ENCODE measurements around the gene PLXNA4. TPM values are rescaled to one million over a fixed set of nuclear protein-coding genes. Genes with fewer than 3 reads are reported as not detected.
A peak's percentile ranks its signal among the peaks of the same experiment; 100 is the strongest.

PLXNA4 gene
- total RNA-seq, 1 donor from 2014 or later, result 0.21 TPM

DNA sequence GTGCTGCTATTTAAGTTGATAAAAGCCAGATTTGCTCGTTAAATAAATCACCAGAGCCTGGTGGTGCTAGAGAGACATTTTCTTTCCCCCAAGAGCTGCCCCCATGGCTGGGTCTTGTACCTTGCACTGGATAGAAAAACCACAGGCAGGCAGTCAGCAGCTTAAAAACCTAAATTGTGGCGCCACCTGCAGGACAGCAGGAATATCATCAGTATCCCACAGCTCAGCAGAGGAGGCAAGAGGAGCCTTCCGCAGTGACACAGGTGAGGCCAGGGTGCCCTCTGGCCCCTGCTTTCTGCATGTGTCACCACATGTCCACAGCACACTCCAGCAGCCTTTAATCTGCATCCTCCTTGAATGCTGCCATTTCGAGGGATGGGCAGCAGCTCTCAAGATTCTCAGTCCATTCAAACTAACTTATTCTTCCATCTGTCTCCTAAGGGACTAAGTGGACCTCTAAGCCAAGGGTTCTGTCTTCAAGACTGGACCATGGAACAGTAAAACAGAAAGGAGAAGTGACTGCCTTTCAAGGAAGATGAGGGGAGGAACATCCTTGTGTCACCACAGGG, 4.5 kb upstream of the PLXNA4 start:
- DNase-seq (ENCODE audit: low spot score), result peak; percentile 63
- Mint-ChIP-seq H3K9me3 (no peaks in the 10 kb centered on the region), H3K4me3 (ENCODE audit: low read depth) (no peak overlapping the region), H3K27ac (no peak overlapping the region), H3K27me3 (ENCODE audit: low read depth) (peaks cover 42% of the 10 kb centered on the region), H3K36me3 (ENCODE audit: low read depth) (no peaks in the 10 kb centered on the region), H3K4me1 (ENCODE audit: low read depth) (no peaks in the 10 kb centered on the region)
- intact Hi-C loops (cut with micrococcal nuclease), result loop anchor here (1.0 to 10.0 kb wide), 3 partner anchors 186 to 854 kb away; no protein-coding TSS in a partner anchor

DNA sequence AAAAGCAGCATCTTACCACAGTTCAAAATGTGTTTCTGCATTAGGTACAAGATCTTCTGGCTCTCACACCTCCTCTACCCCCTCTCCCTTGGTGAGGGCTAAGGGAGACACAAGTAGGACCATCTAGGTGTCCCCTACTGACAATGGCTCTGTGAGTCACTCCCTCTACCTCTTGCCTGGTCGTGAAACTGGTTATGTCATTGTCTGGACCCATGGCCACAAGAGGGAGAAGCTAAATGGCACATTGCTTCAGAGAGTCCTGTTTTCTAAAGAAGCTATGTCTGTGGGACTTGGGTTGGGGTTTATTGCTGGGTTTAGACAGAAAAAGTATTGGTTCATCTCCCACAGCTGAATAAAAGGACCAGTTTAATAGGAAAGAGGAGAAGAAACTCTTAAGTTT, 4.0 kb upstream of the PLXNA4 start:
- no peak for DNase-seq (ENCODE audit: low spot score)
- no peaks in the 10 kb centered on the region for H3K9me3 Mint-ChIP-seq
- intact Hi-C loops (cut with micrococcal nuclease), result loop anchor here (1.0 to 10.0 kb wide), 3 partner anchors 186 to 855 kb away; no protein-coding TSS in a partner anchor
- H3K27ac Mint-ChIP-seq, result no peak overlapping the region
- H3K4me1 Mint-ChIP-seq (ENCODE audit: low read depth), result peaks cover 1% of the 10 kb centered on the region
- H3K27me3 Mint-ChIP-seq (ENCODE audit: low read depth), result peaks cover 48% of the 10 kb centered on the region
- H3K4me3 Mint-ChIP-seq (ENCODE audit: low read depth), result no peak overlapping the region
- H3K36me3 Mint-ChIP-seq (ENCODE audit: low read depth), result no peaks in the 10 kb centered on the region

DNA sequence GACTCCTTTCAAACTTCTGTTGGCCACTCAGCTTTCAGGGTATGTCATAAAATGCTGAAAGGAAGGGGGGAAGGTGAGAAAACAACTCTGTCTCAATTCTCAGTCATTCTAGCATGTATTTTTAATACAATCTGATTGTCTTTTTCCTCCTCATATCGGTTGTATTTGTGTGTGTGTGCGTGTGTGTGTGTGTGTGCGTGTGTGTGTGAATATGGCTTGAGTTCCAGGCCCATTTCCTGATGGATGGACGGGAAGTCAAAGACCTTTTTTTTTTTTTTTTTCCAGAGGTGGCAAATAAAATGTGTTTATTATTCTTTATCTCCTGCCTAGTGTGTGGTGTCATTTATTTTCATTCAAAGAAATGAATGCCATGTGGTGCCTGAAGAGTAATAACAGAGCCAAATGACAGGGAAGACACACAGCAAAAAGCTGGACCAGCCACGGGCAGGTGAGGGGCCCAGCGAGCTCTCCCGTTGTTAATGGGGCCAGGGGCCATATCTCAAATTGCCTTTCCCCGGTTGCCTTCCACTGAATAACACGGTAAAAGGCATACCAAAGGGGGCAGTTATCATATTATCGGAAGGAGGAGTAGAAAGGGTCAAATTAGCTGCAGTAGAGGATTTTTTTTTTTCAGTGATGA, 3.1 kb upstream of the PLXNA4 start:
- Mint-ChIP-seq H3K27ac (no peak overlapping the region), H3K4me1 (ENCODE audit: low read depth) (peaks cover 6% of the 10 kb centered on the region), H3K36me3 (ENCODE audit: low read depth) (no peaks in the 10 kb centered on the region), H3K4me3 (ENCODE audit: low read depth) (no peak overlapping the region), H3K9me3 (no peaks in the 10 kb centered on the region), H3K27me3 (ENCODE audit: low read depth) (peaks cover 49% of the 10 kb centered on the region)
- intact Hi-C loops (cut with micrococcal nuclease), result loop anchor here (10.0 kb wide), 1 partner anchor 635 kb away; no protein-coding TSS in a partner anchor
- no peak for DNase-seq (ENCODE audit: low spot score)

DNA sequence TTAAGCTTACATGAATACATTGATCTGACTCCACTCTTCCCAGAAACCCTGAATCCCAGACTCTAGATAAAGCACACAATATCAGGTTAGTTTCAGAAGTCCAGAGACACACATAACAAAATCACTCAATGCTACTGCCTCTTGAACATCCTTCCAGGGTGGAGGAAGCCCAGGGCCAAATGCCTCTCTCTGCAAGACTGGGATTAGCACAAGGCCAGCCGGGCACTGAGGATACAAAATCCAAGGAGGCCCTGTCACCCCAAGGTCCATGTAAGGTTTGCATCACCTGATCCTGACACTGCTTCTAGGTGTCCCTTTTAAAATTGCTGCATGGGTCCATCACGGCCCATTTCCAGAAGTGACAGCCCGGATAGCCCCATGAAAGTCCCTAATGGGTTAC, 2.6 kb upstream of the PLXNA4 start:
- DNase-seq (ENCODE audit: low spot score), result no peak
- no peaks in the 10 kb centered on the region for H3K9me3 Mint-ChIP-seq
- H3K27me3 Mint-ChIP-seq (ENCODE audit: low read depth), result peaks cover 51% of the 10 kb centered on the region
- H3K27ac Mint-ChIP-seq, result no peak overlapping the region
- H3K4me3 Mint-ChIP-seq (ENCODE audit: low read depth), result no peak overlapping the region
- no peaks in the 10 kb centered on the region for H3K36me3 Mint-ChIP-seq (ENCODE audit: low read depth)
- intact Hi-C loops (cut with micrococcal nuclease), result loop anchor here (10.0 kb wide), 1 partner anchor 634 kb away; no protein-coding TSS in a partner anchor
- peaks cover 9% of the 10 kb centered on the region for H3K4me1 Mint-ChIP-seq (ENCODE audit: low read depth)

DNA sequence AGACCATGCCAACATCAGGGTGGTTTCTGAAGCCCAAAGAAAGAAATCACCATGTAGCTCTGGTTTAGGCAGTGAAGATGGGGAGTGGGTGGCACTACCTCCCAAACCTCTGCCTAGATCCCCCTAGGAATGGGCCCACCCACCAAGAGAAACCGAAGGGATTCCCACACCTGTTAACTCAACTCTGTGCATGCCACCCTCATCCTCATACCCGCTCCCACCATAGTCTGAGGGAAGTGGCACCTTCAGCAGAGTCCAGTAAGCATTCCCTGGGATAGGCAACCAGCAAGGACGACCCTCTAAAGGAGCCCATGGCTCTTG, 1.7 kb upstream of the PLXNA4 start:
- H3K27me3 Mint-ChIP-seq (ENCODE audit: low read depth), result peaks cover 59% of the 10 kb centered on the region
- H3K36me3 Mint-ChIP-seq (ENCODE audit: low read depth), result no peaks in the 10 kb centered on the region
- peaks cover 14% of the 10 kb centered on the region for H3K4me1 Mint-ChIP-seq (ENCODE audit: low read depth)
- intact Hi-C loops (cut with micrococcal nuclease), result loop anchor here (10.0 kb wide), 1 partner anchor 633 kb away; no protein-coding TSS in a partner anchor
- DNase-seq (ENCODE audit: low spot score), result no peak
- H3K9me3 Mint-ChIP-seq, result no peaks in the 10 kb centered on the region
- H3K27ac Mint-ChIP-seq, result no peak overlapping the region
- H3K4me3 Mint-ChIP-seq (ENCODE audit: low read depth), result peak overlapping the region; percentile 38

DNA sequence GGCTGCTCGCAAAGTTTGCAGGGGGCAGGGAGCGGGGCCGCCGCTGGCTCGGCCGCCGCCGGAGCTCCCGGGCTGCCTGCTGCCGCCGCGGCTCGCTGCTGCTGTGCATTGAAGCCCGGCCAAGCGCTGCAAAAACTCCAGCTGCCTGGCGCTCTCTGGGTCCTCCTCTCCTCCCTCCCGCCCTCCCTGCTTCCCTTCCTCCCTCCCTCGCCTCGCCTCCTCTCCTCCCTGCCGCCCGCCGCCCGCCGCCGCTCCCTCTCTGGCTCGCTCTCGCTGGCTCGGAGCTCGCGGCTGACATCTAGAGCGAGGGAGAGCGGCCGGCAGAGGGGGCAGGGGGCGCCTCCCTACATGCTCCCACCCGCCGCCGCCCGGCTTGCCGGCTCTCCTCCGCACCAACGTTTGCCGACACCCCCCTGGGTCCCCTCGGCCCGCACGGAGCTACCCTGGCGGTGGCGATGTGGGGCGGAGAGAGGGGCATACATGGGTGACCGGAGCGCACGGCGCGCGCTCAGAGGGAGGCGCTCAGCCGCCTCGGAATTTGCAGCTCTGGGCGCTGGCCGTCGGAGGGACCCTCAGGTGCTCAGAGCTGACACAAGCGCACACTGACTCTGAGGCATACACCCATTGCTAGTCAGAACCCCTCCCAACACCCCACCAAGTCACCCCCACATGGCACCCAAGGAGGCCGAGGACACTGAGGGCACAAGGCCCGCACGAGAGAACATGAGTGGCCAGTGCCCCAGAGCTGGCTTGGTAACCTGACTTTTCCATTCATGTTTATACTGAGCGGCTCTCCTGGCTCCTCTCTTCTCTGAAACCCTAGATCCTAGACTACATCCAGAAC, 1.2 kb upstream of the PLXNA4 start:
- peaks cover 14% of the 10 kb centered on the region for H3K4me1 Mint-ChIP-seq (ENCODE audit: low read depth)
- intact Hi-C loops (cut with micrococcal nuclease), result loop anchor here (10.0 kb wide), 1 partner anchor 633 kb away; no protein-coding TSS in a partner anchor
- no peaks in the 10 kb centered on the region for H3K36me3 Mint-ChIP-seq (ENCODE audit: low read depth)
- no peaks in the 10 kb centered on the region for H3K9me3 Mint-ChIP-seq
- no peak for DNase-seq (ENCODE audit: low spot score)
- H3K4me3 Mint-ChIP-seq (ENCODE audit: low read depth), result peak overlapping the region; percentile 38
- no peak overlapping the region for H3K27ac Mint-ChIP-seq
- H3K27me3 Mint-ChIP-seq (ENCODE audit: low read depth), result peaks cover 65% of the 10 kb centered on the region

DNA sequence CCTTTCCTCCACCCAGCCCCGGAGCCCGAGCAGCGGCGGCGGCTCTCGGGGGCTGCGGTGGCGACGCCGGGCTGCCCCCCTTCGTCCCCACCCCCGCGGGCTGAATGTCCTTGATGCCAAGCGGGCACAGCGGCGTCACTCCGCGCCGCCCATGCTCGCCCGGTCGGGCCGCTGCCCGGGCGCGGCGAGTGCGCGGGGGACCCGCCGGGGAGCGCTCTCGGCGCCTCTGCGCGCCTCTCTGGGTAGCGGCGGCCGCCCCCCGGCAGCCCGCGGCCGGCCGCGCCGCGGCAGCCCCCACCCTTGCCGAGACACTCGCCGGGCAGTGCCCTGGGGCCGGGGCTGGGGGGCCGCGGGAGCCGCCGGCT, 433 bp upstream of the PLXNA4 start:
- no peak overlapping the region for H3K27ac Mint-ChIP-seq
- H3K4me1 Mint-ChIP-seq (ENCODE audit: low read depth), result peaks cover 14% of the 10 kb centered on the region
- H3K9me3 Mint-ChIP-seq, result no peaks in the 10 kb centered on the region
- no peak overlapping the region for H3K4me3 Mint-ChIP-seq (ENCODE audit: low read depth)
- no peaks in the 10 kb centered on the region for H3K36me3 Mint-ChIP-seq (ENCODE audit: low read depth)
- no peak for DNase-seq (ENCODE audit: low spot score)
- intact Hi-C loops (cut with micrococcal nuclease), result loop anchor here (10.0 kb wide), 1 partner anchor 632 kb away; no protein-coding TSS in a partner anchor
- peaks cover 71% of the 10 kb centered on the region for H3K27me3 Mint-ChIP-seq (ENCODE audit: low read depth)

DNA sequence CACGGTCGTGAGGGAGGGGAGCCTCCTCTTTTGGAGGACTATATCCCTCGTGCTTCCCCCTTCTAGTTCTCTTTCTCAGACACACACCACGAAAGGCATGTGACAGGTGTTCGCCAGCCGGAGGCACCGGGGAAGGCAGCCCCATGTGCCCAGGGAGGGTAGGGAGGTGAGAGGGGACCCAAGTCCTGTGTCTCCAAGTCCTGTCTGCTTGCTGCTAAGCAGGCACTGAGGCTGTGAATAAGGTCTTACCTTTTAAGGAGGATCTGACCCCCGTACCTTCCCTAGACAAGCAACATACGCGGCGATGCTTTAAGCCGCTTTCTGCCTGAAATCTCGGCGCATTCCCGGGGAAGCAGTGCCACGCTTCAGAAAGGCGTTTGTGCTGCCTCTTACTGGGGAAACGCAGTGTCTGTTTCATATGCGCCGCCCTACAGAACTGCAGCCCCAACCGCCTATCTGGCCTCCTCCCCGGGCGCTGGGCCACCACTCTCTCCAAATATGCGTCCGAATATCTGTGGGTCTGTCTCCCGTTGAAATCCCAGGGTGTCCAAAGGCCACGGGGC, 770 bp downstream of the PLXNA4 start:
- Mint-ChIP-seq H3K27ac (no peak overlapping the region), H3K9me3 (no peaks in the 10 kb centered on the region), H3K4me1 (ENCODE audit: low read depth) (peaks cover 14% of the 10 kb centered on the region), H3K4me3 (ENCODE audit: low read depth) (peak overlapping the region; percentile 47), H3K36me3 (ENCODE audit: low read depth) (no peaks in the 10 kb centered on the region), H3K27me3 (ENCODE audit: low read depth) (peaks cover 79% of the 10 kb centered on the region)
- no peak for DNase-seq (ENCODE audit: low spot score)
- intact Hi-C loops (cut with micrococcal nuclease), result loop anchor here (10.0 kb wide), 1 partner anchor 631 kb away; no protein-coding TSS in a partner anchor

DNA sequence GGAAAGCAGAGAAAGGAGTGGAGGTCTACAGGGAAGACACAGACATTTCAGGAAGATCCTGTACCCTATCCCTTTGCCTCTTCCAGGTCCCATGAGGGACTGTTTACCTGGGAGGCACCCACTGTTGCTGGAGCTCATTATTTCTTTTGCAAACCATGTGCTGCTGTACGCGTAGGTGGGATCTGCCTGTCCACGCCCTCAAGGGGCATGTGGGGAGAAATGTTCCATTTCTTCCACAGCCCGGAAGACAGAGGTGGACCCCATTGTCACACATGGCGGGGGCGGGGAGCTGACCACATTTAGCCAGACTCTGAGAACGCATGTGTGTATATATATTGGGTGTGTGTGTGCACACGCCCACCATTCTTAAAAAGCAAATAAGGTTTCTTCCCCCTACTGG, 2.0 kb downstream of the PLXNA4 start:
- intact Hi-C loops (cut with micrococcal nuclease), result loop anchor here (5.0 to 10.0 kb wide), 2 partner anchors 162 to 629 kb away; no protein-coding TSS in a partner anchor
- H3K27me3 Mint-ChIP-seq (ENCODE audit: low read depth), result peaks cover 81% of the 10 kb centered on the region
- no peaks in the 10 kb centered on the region for H3K9me3 Mint-ChIP-seq
- no peak overlapping the region for H3K27ac Mint-ChIP-seq
- DNase-seq (ENCODE audit: low spot score), result no peak
- no peak overlapping the region for H3K4me3 Mint-ChIP-seq (ENCODE audit: low read depth)
- H3K36me3 Mint-ChIP-seq (ENCODE audit: low read depth), result no peaks in the 10 kb centered on the region
- peaks cover 18% of the 10 kb centered on the region for H3K4me1 Mint-ChIP-seq (ENCODE audit: low read depth)

DNA sequence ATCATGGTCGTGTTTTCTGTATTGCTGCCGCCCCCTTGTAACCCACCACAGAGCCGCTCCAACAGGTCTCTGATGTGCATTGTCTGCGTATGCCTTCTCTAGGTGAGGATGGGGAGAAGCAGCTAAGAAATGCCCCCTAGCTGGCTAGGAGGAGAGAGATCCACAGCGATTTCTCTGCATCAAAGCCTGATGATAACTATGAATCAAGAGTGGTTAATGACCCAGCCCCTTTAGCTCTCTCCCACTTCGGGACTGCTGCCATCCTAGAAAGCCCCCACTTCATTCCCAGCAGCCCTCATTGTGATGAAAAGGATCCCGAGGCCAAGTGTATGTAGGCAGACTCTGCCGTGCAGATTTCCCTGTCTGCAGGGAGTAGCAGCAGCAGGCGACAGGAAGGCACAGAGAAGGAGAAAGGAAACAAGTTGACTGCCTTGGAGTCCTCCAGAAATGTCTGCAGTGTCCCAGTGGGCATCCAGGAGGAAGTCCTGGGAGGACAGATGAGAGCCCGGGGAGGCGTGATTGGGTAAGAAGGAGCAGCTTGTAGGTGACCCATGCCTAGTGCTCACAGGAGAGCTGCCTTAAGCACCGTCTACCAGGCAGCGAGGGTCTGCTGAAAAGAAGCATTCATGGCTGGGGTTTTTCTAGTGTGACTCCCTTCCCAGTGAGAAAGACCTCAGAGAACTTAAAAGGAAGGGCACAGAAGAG, 2.9 kb downstream of the PLXNA4 start:
- DNase-seq (ENCODE audit: low spot score), result no peak
- Mint-ChIP-seq H3K4me3 (ENCODE audit: low read depth) (no peak overlapping the region), H3K27ac (no peak overlapping the region), H3K36me3 (ENCODE audit: low read depth) (no peaks in the 10 kb centered on the region), H3K9me3 (no peaks in the 10 kb centered on the region), H3K4me1 (ENCODE audit: low read depth) (peaks cover 18% of the 10 kb centered on the region), H3K27me3 (ENCODE audit: low read depth) (peaks cover 79% of the 10 kb centered on the region)
- intact Hi-C loops (cut with micrococcal nuclease), result loop anchor here (5.0 to 10.0 kb wide), 2 partner anchors 161 to 629 kb away; no protein-coding TSS in a partner anchor

DNA sequence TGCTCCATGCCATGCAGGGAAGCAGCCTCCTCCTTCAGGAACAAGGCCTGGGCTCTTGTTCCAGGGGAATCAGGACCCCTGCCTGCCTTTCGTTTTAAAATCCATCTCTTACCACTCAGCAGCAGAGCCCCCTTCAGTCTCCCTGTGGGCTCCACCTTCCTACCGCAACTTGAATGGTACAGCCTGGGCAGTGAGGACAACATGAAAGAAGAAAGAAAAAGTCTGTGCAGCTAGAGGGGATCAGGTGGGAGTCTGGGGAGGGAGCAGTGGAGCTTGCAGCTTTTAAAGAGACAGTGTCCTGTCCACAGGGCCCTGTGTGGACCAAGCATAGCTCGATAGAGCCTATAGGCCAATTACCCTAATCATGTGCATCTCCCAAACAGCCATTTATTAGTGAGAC, 3.7 kb downstream of the PLXNA4 start:
- no peaks in the 10 kb centered on the region for H3K9me3 Mint-ChIP-seq
- H3K27ac Mint-ChIP-seq, result no peak overlapping the region
- intact Hi-C loops (cut with micrococcal nuclease), result loop anchor here (5.0 to 10.0 kb wide), 2 partner anchors 160 to 628 kb away; no protein-coding TSS in a partner anchor

DNA sequence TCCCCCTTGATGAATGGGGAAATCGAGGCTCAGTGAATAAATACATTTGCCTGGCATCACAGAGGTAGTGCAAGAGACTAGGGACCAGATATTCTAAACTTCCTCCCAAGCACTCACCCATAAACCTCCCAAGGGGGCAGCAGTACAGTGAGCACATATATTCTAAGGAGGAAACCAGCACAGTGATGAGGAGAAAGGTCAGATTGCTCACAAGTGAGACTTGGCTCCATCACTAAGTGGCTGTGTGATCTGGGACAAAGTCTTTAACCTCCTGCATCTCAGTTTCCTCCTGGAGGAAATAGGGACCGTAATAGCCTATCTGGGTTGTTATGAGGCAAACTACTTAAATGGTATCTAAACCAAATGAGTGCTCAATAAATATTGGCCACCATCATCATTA, 4.3 kb downstream of the PLXNA4 start:
- H3K27ac Mint-ChIP-seq, result no peak overlapping the region
- intact Hi-C loops (cut with micrococcal nuclease), result loop anchor here (5.0 to 10.0 kb wide), 2 partner anchors 160 to 627 kb away; no protein-coding TSS in a partner anchor
- H3K27me3 Mint-ChIP-seq (ENCODE audit: low read depth), result peaks cover 80% of the 10 kb centered on the region
- no peaks in the 10 kb centered on the region for H3K9me3 Mint-ChIP-seq
- H3K36me3 Mint-ChIP-seq (ENCODE audit: low read depth), result no peaks in the 10 kb centered on the region
- DNase-seq (ENCODE audit: low spot score), result no peak
- peaks cover 18% of the 10 kb centered on the region for H3K4me1 Mint-ChIP-seq (ENCODE audit: low read depth)
- no peak overlapping the region for H3K4me3 Mint-ChIP-seq (ENCODE audit: low read depth)

More for the DNA sequence above, 3.7 kb downstream of the PLXNA4 start:
- Mint-ChIP-seq H3K4me3 (ENCODE audit: low read depth) (no peak overlapping the region), H3K36me3 (ENCODE audit: low read depth) (no peaks in the 10 kb centered on the region), H3K4me1 (ENCODE audit: low read depth) (peaks cover 18% of the 10 kb centered on the region), H3K27me3 (ENCODE audit: low read depth) (peaks cover 79% of the 10 kb centered on the region)
- no peak for DNase-seq (ENCODE audit: low spot score)

Data from activated T-helper 2 cell treated with anti-CD3 and anti-CD28 coated beads, Interferon-gamma antibody, Interleukin-2, Interleukin-4, amounts not matched to agents 10 μg/mL and 5 μg/mL and 100 μg/mL, durations not matched to agents 14 hours and 24 hours and 36 hours (primary cell).